GM18507 (cell line): Measurements from ENCODE around the gene TGFBR3L.
"Not testable (repeated sequence)": the region's sequence is repeated elsewhere in the genome, so short reads cannot be mapped to it uniquely, and the experiment has no call there.

Source experiments
- DNase-seq: peaks from one replicate; pipeline ENCODE4 v3.0.0; 2011; ENCODE audit warnings: low read depth; ENCODE audit not compliant: insufficient read length; ENCODE audit errors: extremely low spot score
- FAIRE-seq: peaks from 2 replicates; lab custom pipeline; 2011; peaks lifted over from hg19 to GRCh38; lab: Jason Lieb, UNC

Gene TGFBR3L

DNA sequence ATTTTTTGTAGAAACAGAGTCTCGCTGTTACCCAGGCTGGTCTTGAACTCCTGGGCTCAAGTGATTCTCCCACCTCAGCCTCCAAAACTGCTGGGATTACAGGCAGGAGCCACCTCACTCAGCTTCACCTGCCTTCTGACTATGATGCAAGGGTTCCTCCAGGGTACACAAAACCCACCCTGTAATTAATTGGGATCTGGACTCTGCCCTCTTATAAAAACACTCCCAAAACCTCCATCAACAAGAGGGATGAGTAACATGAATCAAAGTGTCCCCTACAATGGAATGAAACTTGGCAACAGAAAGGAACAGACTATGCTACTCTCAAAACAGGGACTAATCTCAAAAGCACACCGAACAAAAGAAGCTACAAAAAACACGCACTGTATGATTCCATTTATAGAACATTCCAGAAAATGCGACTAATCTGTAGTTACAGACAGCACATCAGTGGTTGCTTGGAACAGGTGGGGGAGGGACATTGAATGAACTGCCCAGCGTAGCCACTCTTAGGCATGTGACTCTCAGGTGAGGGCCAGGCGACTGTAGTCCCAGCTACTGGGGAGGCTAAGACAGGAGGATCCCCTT is 37.3 kb upstream of the TGFBR3L start:
- FAIRE-seq (no peak), DNase-seq (no peak)

- DNase-seq, result no peak
- no peak for FAIRE-seq
Observed at GRCh38 chr19:7879111-7879807, 35.4 kb upstream of the TGFBR3L start.

DNA sequence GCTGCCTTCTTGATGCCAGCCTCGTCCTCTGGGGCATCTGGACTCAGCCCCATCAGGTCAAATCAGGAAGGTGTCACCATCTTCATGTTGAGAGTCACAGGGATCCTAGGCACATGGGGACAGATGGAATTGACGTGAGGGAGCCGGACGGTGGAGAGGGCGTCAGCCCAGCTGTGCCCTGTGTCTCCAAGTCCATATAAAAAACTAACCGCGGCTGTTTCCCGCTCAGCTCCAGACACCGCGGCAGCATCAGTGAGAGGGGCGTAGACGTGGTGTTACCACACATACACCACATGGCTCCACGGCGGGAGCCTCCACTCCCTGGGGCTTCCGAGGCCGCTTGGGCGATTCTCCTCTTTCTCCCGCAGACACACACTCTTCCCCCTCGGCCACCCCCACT is 34.8 kb upstream of the TGFBR3L start:
- FAIRE-seq, result no peak
- no peak for DNase-seq

- FAIRE-seq, result no peak
- DNase-seq, result no peak
Observed at GRCh38 chr19:7881910-7882309, 32.7 kb upstream of the TGFBR3L start.

- FAIRE-seq (no peak), DNase-seq (no peak)
Observed at GRCh38 chr19:7883105-7883504, 31.5 kb upstream of the TGFBR3L start.

GRCh38 chr19:7883796-7884570 is 30.6 kb upstream of the TGFBR3L start:
- FAIRE-seq (no peak), DNase-seq (no peak)

DNA sequence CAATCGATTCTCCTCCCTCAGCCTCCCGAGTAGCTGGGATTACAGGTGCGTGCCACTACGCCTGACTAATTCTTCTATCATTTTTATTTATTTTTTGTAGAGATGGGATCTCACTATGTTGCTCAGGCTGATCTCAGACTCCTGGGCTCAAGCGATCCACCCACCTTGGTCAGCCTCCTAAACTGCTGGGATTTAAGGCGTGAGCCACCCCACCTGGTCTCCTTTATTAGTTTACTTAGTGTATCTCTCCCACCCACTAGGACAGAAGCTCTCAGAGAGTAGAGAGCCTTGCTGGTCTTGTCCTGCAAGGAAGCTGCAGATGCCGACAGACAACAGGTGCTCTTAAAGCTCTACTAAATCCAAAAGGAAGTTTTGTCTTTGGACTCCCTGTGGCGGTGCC is 28.8 kb upstream of the TGFBR3L start:
- FAIRE-seq (no peak), DNase-seq (no peak)

DNA sequence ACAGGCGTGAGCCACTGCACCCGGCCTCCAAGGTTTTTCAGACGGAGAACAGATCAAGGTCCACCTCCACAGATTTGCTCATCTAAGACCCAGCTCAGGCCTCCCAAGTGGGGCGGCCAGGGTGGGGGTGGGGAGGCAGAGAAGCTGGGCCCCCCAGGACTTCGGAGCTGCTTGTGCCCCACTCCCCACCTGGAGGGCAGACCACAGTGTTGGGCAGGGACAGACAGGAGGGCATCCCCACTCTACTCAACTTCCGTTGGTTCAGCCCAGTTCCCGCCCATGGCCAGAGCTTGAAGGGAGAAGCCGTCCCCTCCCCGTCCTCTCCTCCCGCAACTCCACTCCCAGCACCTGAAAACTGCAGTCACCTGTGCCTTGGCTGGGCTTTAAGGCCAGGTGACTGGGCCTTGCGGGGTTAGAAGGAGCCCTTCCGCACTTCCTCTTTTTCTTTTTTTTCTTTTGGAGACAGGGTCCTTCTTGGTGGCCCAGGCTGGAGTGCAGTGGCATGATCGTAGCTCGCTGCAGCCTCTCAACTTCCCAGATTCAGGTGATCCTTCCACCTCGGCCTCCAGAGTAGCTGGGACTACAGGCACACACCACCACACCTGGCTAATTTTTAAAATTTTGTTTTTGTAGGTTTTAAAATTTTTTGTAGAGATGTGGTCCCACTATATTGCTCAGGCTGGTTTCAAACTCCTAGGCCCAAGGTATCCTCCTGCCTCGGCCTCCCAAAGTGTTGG is 27.1 kb upstream of the TGFBR3L start:
- FAIRE-seq, result no peak
- no peak for DNase-seq

- no peak for FAIRE-seq
- no peak for DNase-seq
Observed at GRCh38 chr19:7888145-7888825, 26.3 kb upstream of the TGFBR3L start, which contains the start of gene LRRC8E. Gene LRRC8E (plus strand): TSS chr19:7888510. CDS start chr19:7895604, 7,094 bp downstream.

GRCh38 chr19:7888826-7889217 is 25.8 kb upstream of the TGFBR3L start:
- no peak for DNase-seq
- FAIRE-seq, result no peak

GRCh38 chr19:7893362-7894101 is 21.1 kb upstream of the TGFBR3L start:
- not testable (repeated sequence) for DNase-seq, FAIRE-seq

GRCh38 chr19:7894612-7895309 is 19.9 kb upstream of the TGFBR3L start:
- DNase-seq, result no peak
- no peak for FAIRE-seq

GRCh38 chr19:7895565-7895964 is 19.1 kb upstream of the TGFBR3L start:
- no peak for DNase-seq
- FAIRE-seq, result no peak

GRCh38 chr19:7897292-7897691 is 17.3 kb upstream of the TGFBR3L start:
- FAIRE-seq, result no peak
- no peak for DNase-seq

DNA sequence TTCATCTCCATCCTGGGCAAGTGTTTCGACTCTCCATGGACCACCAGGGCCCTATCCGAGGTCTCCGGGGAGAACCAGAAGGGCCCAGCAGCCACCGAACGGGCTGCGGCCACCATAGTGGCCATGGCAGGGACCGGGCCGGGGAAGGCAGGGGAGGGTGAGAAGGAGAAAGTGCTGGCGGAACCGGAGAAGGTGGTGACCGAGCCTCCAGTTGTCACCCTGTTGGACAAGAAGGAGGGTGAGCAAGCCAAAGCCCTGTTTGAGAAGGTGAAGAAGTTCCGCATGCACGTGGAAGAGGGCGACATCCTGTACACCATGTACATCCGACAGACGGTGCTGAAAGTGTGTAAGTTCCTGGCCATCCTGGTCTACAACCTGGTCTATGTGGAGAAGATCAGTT is 15.7 kb upstream of the TGFBR3L start:
- DNase-seq (no peak), FAIRE-seq (no peak)

GRCh38 chr19:7899751-7900378 is 14.8 kb upstream of the TGFBR3L start:
- FAIRE-seq, result no peak

DNA sequence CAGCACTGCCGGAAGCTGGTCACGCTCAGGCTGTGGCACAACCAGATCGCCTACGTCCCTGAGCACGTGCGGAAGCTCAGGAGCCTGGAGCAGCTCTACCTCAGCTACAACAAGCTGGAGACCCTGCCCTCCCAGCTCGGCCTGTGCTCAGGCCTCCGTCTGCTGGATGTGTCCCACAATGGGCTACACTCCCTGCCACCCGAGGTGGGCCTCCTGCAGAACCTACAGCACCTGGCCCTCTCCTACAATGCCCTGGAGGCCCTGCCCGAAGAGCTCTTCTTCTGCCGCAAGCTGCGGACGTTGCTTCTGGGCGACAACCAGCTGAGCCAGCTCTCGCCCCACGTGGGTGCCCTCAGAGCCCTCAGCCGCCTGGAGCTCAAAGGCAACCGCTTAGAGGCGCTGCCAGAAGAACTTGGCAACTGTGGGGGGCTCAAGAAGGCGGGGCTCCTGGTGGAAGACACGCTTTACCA is 14.2 kb upstream of the TGFBR3L start:
- DNase-seq (no peak), FAIRE-seq (no peak)

More at GRCh38 chr19:7899751-7900378, 14.8 kb upstream of the TGFBR3L start:
- DNase-seq, result no peak

- DNase-seq (no peak), FAIRE-seq (no peak)
Observed at GRCh38 chr19:7900931-7901330, 13.7 kb upstream of the TGFBR3L start.
